Medulla oblongata (tissue), 1 donor: ENCODE data around the gene SPATA1.
"Not testable (repeated sequence)": the region's sequence is repeated elsewhere in the genome, so short reads cannot be mapped to it uniquely, and the experiment has no call there.

Experiments
- DNase-seq: peaks from one replicate; pipeline ENCODE4 v3.0.0-alpha.2; 2015; ENCODE audit errors: extremely low spot score

Gene SPATA1

DNA sequence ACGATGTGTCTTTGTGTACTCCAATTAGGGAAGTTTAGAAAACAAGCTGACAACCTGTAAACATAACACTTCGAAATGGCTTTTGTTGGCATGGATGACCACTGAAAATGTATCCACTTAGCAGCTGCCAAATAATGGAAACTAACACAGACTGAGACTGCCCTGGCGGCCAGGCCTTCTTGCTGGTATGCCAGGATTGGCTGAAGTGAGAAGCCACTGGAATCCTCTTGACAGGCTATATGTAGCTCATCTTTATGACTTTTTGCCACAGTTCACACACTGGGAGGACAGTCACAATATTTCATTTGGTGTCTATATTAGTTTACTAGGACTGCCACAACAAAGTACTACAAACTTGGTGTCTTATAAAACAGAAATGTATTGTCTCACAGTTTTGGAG, 80.9 kb downstream of the SPATA1 start:
- no peak for DNase-seq

DNA sequence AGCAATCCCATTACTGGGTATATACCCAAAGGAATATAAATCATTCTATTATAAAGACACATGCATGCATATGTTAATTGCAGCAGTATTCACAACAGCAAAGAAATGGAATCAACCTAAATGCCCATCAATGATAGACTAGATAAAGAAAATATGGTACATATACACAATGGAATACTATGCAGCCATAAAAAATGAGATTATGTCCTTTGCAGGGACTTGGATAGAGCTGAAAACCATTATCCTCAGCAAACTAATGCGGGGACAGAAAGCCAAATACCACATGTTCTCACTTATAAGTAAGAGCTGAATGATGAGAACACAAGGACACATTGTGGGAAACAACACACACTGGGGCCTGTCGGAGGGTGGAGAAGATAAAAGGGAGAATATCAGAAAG, 88.8 kb downstream of the SPATA1 start:
- DNase-seq, result not testable (repeated sequence)

DNA sequence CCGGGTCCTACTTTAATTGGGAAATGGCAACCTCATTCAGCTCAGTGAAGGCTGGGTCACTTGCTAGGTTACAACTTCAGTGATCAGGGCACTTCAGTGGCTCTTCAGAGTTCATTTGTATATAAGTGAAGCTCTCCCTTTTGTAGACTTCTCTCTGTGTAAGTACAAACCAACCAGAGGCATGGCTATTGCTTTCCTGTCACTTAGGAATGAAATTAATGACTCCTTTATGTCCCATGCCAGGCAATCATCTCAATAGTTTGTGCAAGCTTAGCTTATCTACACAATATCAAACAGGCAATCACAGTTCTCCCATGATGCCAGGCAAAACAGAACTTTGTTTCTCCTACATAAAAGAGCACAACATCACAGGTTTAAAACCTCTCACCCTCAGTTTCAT, 90.8 kb downstream of the SPATA1 start:
- DNase-seq, result no peak

DNA sequence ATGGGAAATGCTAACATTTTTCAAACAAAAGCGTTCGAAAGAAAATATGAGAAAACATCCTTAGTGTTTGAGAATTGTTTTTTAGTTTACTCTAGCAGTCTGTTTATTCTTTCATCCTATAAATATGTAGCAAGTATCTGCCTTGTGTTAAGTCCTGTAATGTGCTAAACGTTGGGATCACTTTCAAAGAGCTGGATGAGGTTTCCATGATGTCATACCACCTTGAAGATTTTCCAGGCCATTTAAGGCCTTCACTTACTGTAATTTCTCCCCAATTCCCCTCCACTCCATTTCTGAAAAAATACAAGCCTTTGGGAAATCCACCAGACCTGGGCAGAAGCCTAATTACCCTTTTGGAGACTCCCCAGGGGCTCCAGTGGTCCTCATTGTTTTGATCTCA, 92.2 kb downstream of the SPATA1 start:
- DNase-seq, result no peak

DNA sequence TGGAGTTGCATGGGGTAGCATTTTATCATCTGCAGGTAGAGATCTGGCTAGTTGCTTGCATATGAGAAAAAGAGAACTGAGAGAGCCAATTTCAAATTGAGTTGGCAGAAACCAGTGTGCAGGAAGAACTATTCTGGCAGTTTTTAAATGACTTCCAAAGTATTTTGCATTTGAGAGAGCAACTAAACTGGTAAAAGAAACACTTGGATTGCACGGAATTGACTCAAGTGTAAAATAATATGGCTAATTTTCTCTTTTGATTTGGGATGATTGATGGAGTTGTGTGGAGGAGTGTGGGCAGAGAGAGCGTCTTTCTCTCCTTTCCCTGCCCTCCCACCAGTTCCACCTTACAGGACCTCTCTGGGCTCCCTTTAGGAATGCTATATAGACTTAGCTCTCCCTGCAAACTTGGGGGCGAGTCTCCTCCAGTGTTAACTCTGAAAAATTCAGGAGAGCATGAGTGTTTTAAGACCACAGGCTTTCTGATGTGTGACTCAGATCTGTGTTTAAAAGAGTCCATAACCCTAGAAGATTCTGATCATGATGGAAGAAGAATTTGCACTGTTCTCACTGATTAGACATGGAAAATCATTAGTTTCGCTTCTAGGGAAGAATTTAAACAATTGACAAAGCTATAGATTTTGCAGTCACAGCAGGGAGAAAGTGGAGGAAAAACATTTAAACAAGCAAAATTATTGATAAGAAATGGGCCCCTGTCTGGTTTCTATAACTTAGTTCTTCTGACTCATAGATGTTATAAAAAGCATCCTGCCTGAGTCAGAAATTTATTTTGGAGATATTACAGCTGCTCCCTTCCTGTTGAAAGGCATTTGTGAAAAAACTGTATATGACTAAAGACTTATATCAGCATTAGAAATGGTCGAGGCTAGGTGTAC, 92.9 kb downstream of the SPATA1 start:
- DNase-seq, result no peak

DNA sequence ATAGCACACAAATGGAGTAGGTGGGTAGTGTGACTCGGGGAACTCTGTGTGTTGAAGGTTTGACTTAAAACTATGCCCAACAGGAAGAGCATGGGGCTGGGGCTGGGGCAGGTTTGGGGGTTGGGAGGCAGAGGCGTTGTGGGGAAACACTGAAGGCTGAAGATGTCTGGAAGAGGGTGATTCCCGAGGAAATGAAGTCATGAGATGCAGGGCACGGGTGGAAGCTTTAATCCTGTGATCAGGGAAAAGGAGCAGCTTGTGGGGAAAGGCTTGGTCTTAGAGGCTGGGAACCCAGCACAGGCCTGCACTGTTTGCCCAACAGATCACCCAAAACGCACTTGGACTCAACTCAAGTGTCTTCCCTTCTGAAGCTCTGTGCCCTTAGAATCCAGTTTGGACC, 94.6 kb downstream of the SPATA1 start:
- no peak for DNase-seq

DNA sequence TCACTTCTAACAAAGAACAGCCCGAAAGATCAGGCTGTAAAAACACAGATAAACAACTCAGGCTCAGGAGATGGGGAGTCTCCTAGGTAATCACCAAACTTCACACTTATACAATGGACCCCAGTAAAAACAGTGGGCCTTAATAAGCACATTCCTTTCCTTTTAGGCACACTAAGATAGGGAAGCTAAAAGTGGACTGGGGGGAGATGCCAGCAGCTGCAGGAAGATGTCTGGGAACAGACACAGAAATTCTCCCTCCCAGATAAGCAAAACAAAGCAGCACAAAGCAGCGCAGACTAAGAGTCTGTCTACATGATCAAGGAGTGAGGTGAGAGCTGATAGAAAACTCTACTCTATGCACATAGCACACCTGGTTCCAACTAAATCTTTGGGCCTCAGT, 97.0 kb downstream of the SPATA1 start:
- DNase-seq, result no peak

DNA sequence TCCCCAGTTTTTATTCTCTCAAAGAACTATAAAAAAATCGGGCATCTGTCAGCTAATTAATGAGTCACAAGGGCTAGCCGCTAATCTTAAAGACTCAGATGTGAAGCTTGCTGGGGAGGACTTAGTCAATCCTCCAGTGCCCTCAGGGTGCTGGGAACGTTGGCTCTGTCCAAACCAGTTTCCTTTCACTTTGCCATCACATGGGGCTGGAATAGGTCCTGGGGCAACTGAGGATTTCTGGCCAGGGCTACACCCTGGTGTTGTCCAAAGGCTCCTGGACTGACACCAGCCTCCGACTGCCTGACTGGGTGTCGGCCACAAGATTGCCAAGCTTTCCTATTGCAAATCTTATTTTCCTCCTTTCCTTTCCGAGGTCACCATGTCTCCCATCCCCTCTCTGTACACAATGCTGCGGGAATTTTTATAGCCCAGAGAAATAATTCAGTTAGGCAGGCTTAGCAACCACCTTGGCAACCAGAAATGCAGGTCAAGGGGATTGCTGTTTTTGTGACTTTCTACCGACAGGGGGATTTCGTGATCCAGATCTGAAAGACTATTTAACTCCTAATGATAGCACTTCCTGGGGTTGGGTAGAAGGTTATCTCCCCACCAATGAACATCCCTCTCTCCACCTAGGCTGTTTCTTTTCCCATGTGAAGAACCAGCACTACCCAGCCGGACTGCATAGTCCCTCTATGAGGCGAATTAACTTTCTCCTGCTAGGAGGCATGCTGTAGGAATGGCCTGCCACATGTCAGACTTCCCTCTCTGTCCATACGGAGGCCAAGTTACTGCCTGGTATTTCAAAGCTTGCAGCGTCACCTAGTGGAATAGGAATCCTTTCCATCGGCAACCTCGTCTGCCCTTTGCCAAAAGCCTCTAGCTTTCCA, 98.0 kb downstream of the SPATA1 start:
- DNase-seq, result peak; percentile 16

DNA sequence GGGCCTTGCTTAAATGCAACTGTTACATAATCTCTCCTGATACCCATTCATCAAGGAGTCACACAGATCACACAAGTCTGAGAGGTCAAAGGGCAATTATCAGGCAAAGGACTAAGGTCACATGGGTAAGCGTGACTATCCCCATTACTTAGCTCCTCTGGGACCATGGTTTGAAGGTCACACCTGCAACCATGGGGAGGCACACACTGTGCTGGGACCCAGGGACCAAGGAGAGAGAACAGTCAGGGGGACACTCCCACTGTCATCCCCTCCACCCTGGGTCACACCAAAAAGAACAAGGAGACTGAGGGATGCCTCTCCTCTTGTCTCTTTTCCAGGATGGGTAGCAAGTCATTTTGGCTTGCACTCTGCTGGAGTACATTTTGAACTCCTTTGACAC, 99.0 kb downstream of the SPATA1 start:
- no peak for DNase-seq

DNA sequence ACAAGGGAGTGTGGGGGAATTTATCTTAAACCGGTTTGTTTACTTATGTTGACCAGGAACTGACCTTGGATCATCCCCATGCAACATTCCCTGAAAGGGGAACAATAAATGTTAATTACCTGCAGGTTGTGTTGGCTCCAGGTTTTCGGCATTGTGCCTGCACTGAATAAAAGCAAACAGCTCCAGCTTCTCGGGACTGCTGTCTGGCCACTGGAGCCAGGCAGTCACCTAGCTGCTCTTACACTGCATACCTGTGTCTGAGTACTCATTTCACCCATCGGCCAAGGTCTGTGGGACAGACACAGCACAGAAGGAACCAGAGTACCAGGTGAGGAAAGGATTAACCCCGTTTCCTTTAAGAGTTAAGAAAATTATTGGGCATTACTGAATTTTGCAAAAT, 100.8 kb downstream of the SPATA1 start:
- no peak for DNase-seq

DNA sequence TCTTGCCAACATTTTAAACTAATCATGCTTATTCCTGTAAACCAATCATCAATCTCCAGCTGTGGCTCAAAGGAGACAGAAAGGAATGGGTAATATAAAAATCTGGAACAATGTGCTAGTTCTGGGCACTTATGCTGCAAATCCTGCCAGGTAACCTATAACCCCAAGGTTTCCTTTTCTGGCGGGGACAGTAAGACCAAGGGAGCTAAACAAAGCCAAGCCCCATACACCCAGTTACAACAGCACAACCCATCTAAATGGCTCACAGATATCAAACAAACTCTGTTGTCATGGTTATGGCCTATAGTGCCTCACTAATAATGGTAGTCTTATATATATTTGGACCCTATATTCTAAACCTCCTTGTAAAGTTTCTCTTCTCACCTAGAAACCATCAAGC, 104.9 kb downstream of the SPATA1 start:
- DNase-seq, result no peak

DNA sequence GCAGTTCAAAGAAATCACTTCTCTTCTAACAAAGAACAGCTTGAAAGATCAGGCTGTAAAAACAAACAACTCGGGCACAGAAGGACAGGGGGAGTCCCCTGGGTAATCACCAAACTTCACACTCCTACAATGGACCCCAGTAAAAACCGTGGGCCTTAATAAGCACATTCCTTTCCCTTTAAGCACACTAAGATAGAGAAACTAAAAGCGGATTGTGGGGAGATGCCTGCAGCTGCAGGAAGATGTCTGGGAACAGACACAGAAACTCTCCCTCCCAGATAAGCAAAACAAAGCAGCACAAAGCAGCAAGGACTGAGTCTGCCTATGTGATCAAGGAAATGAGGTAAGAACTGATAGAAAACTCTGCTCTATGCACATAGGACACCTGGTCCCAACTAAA, 105.6 kb downstream of the SPATA1 start:
- DNase-seq, result no peak

DNA sequence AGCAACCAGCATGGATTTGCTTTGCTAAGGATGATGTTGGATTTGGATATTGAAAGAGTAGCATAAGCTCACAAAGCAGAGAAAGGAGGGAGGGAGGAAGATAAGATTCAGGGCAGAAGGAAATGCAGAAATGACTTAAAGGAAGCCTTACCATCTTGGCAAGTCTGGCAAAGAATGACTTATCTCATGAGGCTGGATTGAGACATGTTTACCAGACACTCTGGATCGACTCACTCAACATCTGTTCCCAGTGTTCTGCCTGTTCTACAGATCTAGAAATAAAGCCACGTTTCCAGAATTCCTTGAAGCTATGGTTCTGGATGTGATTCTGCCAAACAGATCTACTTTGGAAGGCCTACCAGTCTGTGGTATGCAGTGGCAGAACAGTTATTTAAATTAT, 106.8 kb downstream of the SPATA1 start:
- no peak for DNase-seq

DNA sequence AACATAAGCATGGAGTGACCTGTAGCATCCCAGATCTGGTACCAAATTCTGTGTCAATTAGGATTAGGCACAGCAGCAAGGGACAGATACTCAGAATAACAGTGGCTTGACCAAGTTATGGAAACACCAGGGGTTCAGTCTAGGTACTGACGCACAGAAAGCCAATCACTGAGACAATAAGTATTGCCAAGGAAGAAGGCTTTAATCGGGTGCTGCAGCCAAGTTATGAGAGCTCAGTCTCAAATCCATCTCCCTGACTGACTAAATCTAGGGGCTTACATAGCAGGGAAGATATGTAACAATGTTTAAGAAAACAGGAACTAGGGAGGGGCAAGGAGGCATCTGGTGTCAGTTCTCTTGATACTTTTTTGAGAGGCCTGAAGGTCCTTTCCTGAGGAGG, 107.7 kb downstream of the SPATA1 start:
- no peak for DNase-seq

DNA sequence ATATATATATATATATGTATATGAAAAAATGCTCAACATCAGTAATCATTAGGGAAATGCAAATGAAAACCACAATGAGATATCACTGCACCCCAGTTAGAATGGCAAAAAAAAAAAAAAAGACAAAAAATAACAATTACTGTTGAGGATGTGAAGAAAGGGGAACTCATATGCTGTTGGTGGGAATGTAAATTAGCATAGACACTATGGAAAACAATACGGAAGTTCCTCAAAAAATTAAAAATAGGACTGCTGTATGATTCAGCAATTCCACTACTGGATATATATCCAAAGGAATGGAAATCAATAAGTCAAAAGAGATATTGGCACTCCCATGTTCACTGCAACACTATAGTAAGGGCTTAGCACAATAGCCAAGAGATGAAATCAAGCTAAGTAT, 109.6 kb downstream of the SPATA1 start:
- no peak for DNase-seq
